ENCODE measurements around the gene NPHP4. TPM values are rescaled to one million over a fixed set of nuclear protein-coding genes. Genes with fewer than 3 reads are reported as not detected.
"Not testable (repeated sequence)": the region's sequence is repeated elsewhere in the genome, so short reads cannot be mapped to it uniquely, and the experiment has no call there.

Gene NPHP4
- total and polyA plus RNA-seq, 2 donors (not counting 3 experiments of a cell fraction or from before 2014, with no cell fraction given), result 4.4 to 11.7 TPM

- no peaks in the 10 kb centered on the region for H4K20me1 ChIP-seq (replicated peaks; ENCODE audit: control insufficient read depth, extremely low read depth, insufficient read depth, low read length)
- H3K9me1 ChIP-seq (replicated peaks; ENCODE audit: control insufficient read depth, extremely low read depth, insufficient read depth, low read length), result no peaks in the 10 kb centered on the region
- no peak for DNase-seq (ENCODE audit: low read depth, low spot score)
- CTCF ChIA-PET, result no interaction called here
- H2AFZ ChIP-seq (ENCODE audit: low read depth, low read length), result no peak overlapping the region
- no peak overlapping the region for H3K4me2 ChIP-seq (ENCODE audit: insufficient read depth, low read length)
- POLR2A ChIA-PET, result no interaction called here
- H3K27me3 ChIP-seq (ENCODE audit: control insufficient read depth in 2 of 2, insufficient read depth in 2 of 2, low read length in 2 of 2), result no peaks in the 10 kb centered on the region
- H3K36me3 ChIP-seq (ENCODE audit: control insufficient read depth in 2 of 2, extremely low read depth in 1 of 2, insufficient read depth in 2 of 2, low read length in 2 of 2), result no peaks in the 10 kb centered on the region
- H3K9ac ChIP-seq (replicated peaks; ENCODE audit: extremely low read depth, insufficient read depth, low read length), result no peak overlapping the region
- H3K27ac ChIP-seq (ENCODE audit: insufficient read depth, low read depth, low read length), result no peak overlapping the region
- dilution Hi-C loops (cut with MboI; ENCODE audit: extremely low pct_ligation_motif_present, low sequenced_read_pairs) (no loop called here), intact Hi-C loops (cut with micrococcal nuclease) (no loop called here)
- no TSS peak for BruUV-seq (replicated peaks)
- TF ChIP-seq JUN (IDR thresholded peaks at IDR 0.05; ENCODE audit: borderline replicate concordance, insufficient read depth, insufficient read length, low read depth) (no peak), FOS (IDR thresholded peaks at IDR 0.05; ENCODE audit: borderline replicate concordance, insufficient read depth, low read length) (no peak), MYC (IDR thresholded peaks at IDR 0.05; ENCODE audit: low read depth, low read length) (no peak), EZH2 (IDR thresholded peaks at IDR 0.05; ENCODE audit: borderline replicate concordance, low read depth, low read length, severe bottlenecking) (no peak), POLR2AphosphoS5 (IDR thresholded peaks at IDR 0.05; ENCODE audit: insufficient read depth, low read depth, low read length) (no peak), GATA2 (IDR thresholded peaks at IDR 0.05; ENCODE audit: insufficient read depth, insufficient read length, low read depth, low read length) (no peak), POLR2A (IDR thresholded peaks at IDR 0.05; ENCODE audit: low read depth, low read length) (no peak)
- TF ChIP-seq, protein P1, sequence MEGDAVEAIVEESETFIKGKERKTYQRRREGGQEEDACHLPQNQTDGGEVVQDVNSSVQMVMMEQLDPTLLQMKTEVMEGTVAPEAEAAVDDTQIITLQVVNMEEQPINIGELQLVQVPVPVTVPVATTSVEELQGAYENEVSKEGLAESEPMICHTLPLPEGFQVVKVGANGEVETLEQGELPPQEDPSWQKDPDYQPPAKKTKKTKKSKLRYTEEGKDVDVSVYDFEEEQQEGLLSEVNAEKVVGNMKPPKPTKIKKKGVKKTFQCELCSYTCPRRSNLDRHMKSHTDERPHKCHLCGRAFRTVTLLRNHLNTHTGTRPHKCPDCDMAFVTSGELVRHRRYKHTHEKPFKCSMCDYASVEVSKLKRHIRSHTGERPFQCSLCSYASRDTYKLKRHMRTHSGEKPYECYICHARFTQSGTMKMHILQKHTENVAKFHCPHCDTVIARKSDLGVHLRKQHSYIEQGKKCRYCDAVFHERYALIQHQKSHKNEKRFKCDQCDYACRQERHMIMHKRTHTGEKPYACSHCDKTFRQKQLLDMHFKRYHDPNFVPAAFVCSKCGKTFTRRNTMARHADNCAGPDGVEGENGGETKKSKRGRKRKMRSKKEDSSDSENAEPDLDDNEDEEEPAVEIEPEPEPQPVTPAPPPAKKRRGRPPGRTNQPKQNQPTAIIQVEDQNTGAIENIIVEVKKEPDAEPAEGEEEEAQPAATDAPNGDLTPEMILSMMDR (IDR thresholded peaks at IDR 0.05; ENCODE audit: extremely low read depth in 1 of 2, insufficient read depth in 1 of 2, low read depth in 1 of 2, low read length in 2 of 2), result no peak
- TF ChIP-seq, protein P2, sequence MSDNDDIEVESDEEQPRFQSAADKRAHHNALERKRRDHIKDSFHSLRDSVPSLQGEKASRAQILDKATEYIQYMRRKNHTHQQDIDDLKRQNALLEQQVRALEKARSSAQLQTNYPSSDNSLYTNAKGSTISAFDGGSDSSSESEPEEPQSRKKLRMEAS (IDR thresholded peaks at IDR 0.05; ENCODE audit: insufficient read depth, insufficient read length), result no peak
- H3K4me1 ChIP-seq (ENCODE audit: control insufficient read depth, extremely low read depth, insufficient read depth, low read length), result no peaks in the 10 kb centered on the region
- H3K4me3 ChIP-seq (replicated peaks in 1 of 3; ENCODE audit: insufficient read depth in 1 of 3, low read depth in 1 of 3, low read length in 3 of 3), result no peak overlapping the region
- no peaks in the 10 kb centered on the region for H3K79me2 ChIP-seq (ENCODE audit: control insufficient read depth, insufficient read depth, low read length)
- H3K9me3 ChIP-seq (replicated peaks; ENCODE audit: control insufficient read depth, insufficient read depth, low read length), result no peaks in the 10 kb centered on the region
- FAIRE-seq, result no peak
Measured at GRCh38 chr1:5854754-5855153, 137.5 kb downstream of the NPHP4 start.

GRCh38 chr1:5853858-5854257 lies 138.4 kb downstream of the NPHP4 start:
- H3K27me3 ChIP-seq (ENCODE audit: control insufficient read depth in 2 of 2, insufficient read depth in 2 of 2, low read length in 2 of 2); H3K4me2 ChIP-seq (ENCODE audit: insufficient read depth, low read length); H3K9me3 ChIP-seq (replicated peaks; ENCODE audit: control insufficient read depth, insufficient read depth, low read length); H3K4me3 ChIP-seq (replicated peaks in 1 of 3; ENCODE audit: insufficient read depth in 1 of 3, low read depth in 1 of 3, low read length in 3 of 3); H3K9ac ChIP-seq (replicated peaks; ENCODE audit: extremely low read depth, insufficient read depth, low read length); H3K79me2 ChIP-seq (ENCODE audit: control insufficient read depth, insufficient read depth, low read length); H3K9me1 ChIP-seq (replicated peaks; ENCODE audit: control insufficient read depth, extremely low read depth, insufficient read depth, low read length); H3K27ac ChIP-seq (ENCODE audit: insufficient read depth, low read depth, low read length); H2AFZ ChIP-seq (ENCODE audit: low read depth, low read length); DNase-seq (ENCODE audit: low read depth, low spot score); BruUV-seq (replicated peaks); H3K36me3 ChIP-seq (ENCODE audit: control insufficient read depth in 2 of 2, extremely low read depth in 1 of 2, insufficient read depth in 2 of 2, low read length in 2 of 2); POLR2A ChIA-PET; H4K20me1 ChIP-seq (replicated peaks; ENCODE audit: control insufficient read depth, extremely low read depth, insufficient read depth, low read length); dilution Hi-C loops (cut with MboI; ENCODE audit: extremely low pct_ligation_motif_present, low sequenced_read_pairs); FAIRE-seq; intact Hi-C loops (cut with micrococcal nuclease); H3K4me1 ChIP-seq (ENCODE audit: control insufficient read depth, extremely low read depth, insufficient read depth, low read length); CTCF ChIA-PET: not testable (repeated sequence)

Data from endothelial cell of umbilical vein (primary cell).